ENCODE data around the gene PTPN9. TPM values are rescaled to one million over a fixed set of nuclear protein-coding genes. Genes with fewer than 3 reads are reported as not detected.

PTPN9 gene
- total RNA-seq, 1 donor from 2014 or later: 23.6 TPM

- intact Hi-C loops (cut with micrococcal nuclease): no loop called here
- Mint-ChIP-seq H3K27ac (no peak overlapping the region), H3K27me3 (no peaks in the 10 kb centered on the region), H3K4me1 (peaks cover 12% of the 10 kb centered on the region), H3K9me3 (no peaks in the 10 kb centered on the region), H3K36me3 (ENCODE audit: low read depth) (peaks cover 29% of the 10 kb centered on the region), H3K4me3 (no peak overlapping the region)
- no peak for DNase-seq
Measured at GRCh38 chr15:75428152-75428551, 151.0 kb downstream of the PTPN9 start.

- peaks cover 9% of the 10 kb centered on the region for H3K4me1 Mint-ChIP-seq
- H3K9me3 Mint-ChIP-seq: no peaks in the 10 kb centered on the region
- no peak for DNase-seq
- no peaks in the 10 kb centered on the region for H3K27me3 Mint-ChIP-seq
- H3K27ac Mint-ChIP-seq: no peak overlapping the region
- H3K4me3 Mint-ChIP-seq: no peak overlapping the region
- intact Hi-C loops (cut with micrococcal nuclease): no loop called here
- H3K36me3 Mint-ChIP-seq (ENCODE audit: low read depth): peaks cover 40% of the 10 kb centered on the region
Measured at GRCh38 chr15:75425966-75426500, 153.1 kb downstream of the PTPN9 start.

GRCh38 chr15:75422554-75422953 lies 156.6 kb downstream of the PTPN9 start:
- H3K27ac Mint-ChIP-seq: peak overlapping the region; percentile 7

GRCh38 chr15:75420698-75421097 lies 158.4 kb downstream of the PTPN9 start:
- H3K36me3 Mint-ChIP-seq (ENCODE audit: low read depth): peaks cover 44% of the 10 kb centered on the region
- no peak overlapping the region for H3K27ac Mint-ChIP-seq
- H3K4me3 Mint-ChIP-seq: no peak overlapping the region
- no peak for DNase-seq
- no peaks in the 10 kb centered on the region for H3K9me3 Mint-ChIP-seq
- H3K27me3 Mint-ChIP-seq: no peaks in the 10 kb centered on the region
- intact Hi-C loops (cut with micrococcal nuclease): no loop called here
- peaks cover 15% of the 10 kb centered on the region for H3K4me1 Mint-ChIP-seq

More at GRCh38 chr15:75422554-75422953, 156.6 kb downstream of the PTPN9 start:
- Mint-ChIP-seq H3K9me3 (no peaks in the 10 kb centered on the region), H3K27me3 (no peaks in the 10 kb centered on the region), H3K4me3 (no peak overlapping the region), H3K36me3 (ENCODE audit: low read depth) (peaks cover 42% of the 10 kb centered on the region), H3K4me1 (peaks cover 10% of the 10 kb centered on the region)
- no peak for DNase-seq
- intact Hi-C loops (cut with micrococcal nuclease): no loop called here

GRCh38 chr15:75416584-75416983 lies 162.5 kb downstream of the PTPN9 start:
- peak overlapping the region; percentile 56 for H3K27ac Mint-ChIP-seq
- DNase-seq: no peak
- no peaks in the 10 kb centered on the region for H3K9me3 Mint-ChIP-seq
- peaks cover 56% of the 10 kb centered on the region for H3K36me3 Mint-ChIP-seq (ENCODE audit: low read depth)
- H3K4me3 Mint-ChIP-seq: no peak overlapping the region
- intact Hi-C loops (cut with micrococcal nuclease): no loop called here
- H3K4me1 Mint-ChIP-seq: peaks cover 15% of the 10 kb centered on the region
- no peaks in the 10 kb centered on the region for H3K27me3 Mint-ChIP-seq

Other genes starting within 250 kb of the PTPN9 start
- 79.5 and 86.7 TPM in 2 replicates for gene COMMD4, start 243.3 kb downstream of the PTPN9 start, total RNA-seq
- gene NEIL1, start 232.3 kb downstream of the PTPN9 start, total RNA-seq: 3.7 and 4.7 TPM in 2 replicates
- 232 and 255 TPM in 2 replicates for gene MAN2C1, start 210.7 kb downstream of the PTPN9 start, total RNA-seq
- 92.2 and 102 TPM in 2 replicates for gene SIN3A, start 127.6 kb downstream of the PTPN9 start, total RNA-seq
- 33.7 and 34.5 TPM in 2 replicates for gene SNUPN, start 46.4 kb upstream of the PTPN9 start, total RNA-seq
- gene IMP3, start 60.9 kb upstream of the PTPN9 start, total RNA-seq: 108 and 112 TPM in 2 replicates
- gene SNX33, start 68.6 kb upstream of the PTPN9 start, total RNA-seq: 4.1 TPM in 2 replicates
- not detected in 2 replicates for gene CSPG4, start 133.5 kb upstream of the PTPN9 start, total RNA-seq

Data from activated CD4-positive, alpha-beta T cell treated with anti-CD3 and anti-CD28 coated beads, Interleukin-2, amount 10 ng/mL, durations not matched to agents 24 days and 14 days (primary cell).